Naive thymus-derived CD4-positive, alpha-beta T cell (primary cell): ENCODE data around the gene PRMT9. TPM values are rescaled to one million over a fixed set of nuclear protein-coding genes. Genes with fewer than 3 reads are reported as not detected.

Source experiments
- polyA plus RNA-seq, 2 donors: library from polyadenylated mRNA; unstranded; fragments of 300-500 nt; fragmentation: Illumina TruSeq; gene quantifications; one replicate each; pipeline ENCODE4 v1.2.3, GENCODE V29; 2021
- total RNA-seq, 6 experiments: library from RNA in 5 of 6; stranded (reverse) in 5 of 6; gene quantifications; 1 replicate in 5 of 6; 2 replicates in 1 of 6; pipeline ENCODE4 v1.2.3 and lab custom pipeline; 2021 to 2026

Gene PRMT9
- total and polyA plus RNA-seq, 7 experiments from 2014 or later = 4.7 to 15.9 (median 10.1) TPM

Other genes with a start within 250 kb of the PRMT9 start
- gene EDNRA, start 203.1 kb downstream of the PRMT9 start, total RNA-seq = not detected
- not detected for gene EDNRA, start 203.1 kb downstream of the PRMT9 start, polyA plus RNA-seq
- gene TMEM184C, start 66.8 kb downstream of the PRMT9 start, total RNA-seq = 10 to 100 TPM; 13.7 to 27.4 (median 19.0) TPM
- 10 to 100 TPM; 26.7 to 28.3 TPM for gene TMEM184C, start 66.8 kb downstream of the PRMT9 start, polyA plus RNA-seq
- gene ARHGAP10, start 47.9 kb upstream of the PRMT9 start, total RNA-seq = 1 to 10 TPM; 2.9 to 8.5 (median 3.2) TPM
- 1 to 10 TPM; 1.9 to 2.5 TPM for gene ARHGAP10, start 47.9 kb upstream of the PRMT9 start, polyA plus RNA-seq